GM18868 (cell line): ENCODE results near the gene SERTAD2.

ENCODE experiments used
- ATAC-seq: cut with Tn5 transposase; IDR thresholded peaks from one replicate; pipeline ENCODE4 v1.9.1; 2021; ENCODE audit warnings: mild to moderate bottlenecking, moderate library complexity; ENCODE audit not compliant: unreplicated experiment

The SERTAD2 gene

GRCh38 chr2:64675860-64676259, 22.1 kb upstream of the SERTAD2 start:
- ATAC-seq, result peak; percentile 70

- no peak for ATAC-seq
These were observed 19.0 kb upstream of the SERTAD2 start for GRCh38 chr2:64672708-64673107.

GRCh38 chr2:64670047-64670446, 16.3 kb upstream of the SERTAD2 start:
- ATAC-seq, result no peak

GRCh38 chr2:64669288-64669687, 15.6 kb upstream of the SERTAD2 start:
- ATAC-seq, result no peak

- no peak for ATAC-seq
These were observed 14.8 kb upstream of the SERTAD2 start for GRCh38 chr2:64668542-64668941.

GRCh38 chr2:64667535-64667934, 13.8 kb upstream of the SERTAD2 start:
- peak; percentile 31 for ATAC-seq

- ATAC-seq, result peak; percentile 77
These were observed 13.2 kb upstream of the SERTAD2 start for GRCh38 chr2:64666810-64667438.

GRCh38 chr2:64665709-64666108, 12.0 kb upstream of the SERTAD2 start:
- ATAC-seq, result no peak

GRCh38 chr2:64663402-64663801, 9.7 kb upstream of the SERTAD2 start:
- ATAC-seq, result no peak

GRCh38 chr2:64661741-64662169, 8.0 kb upstream of the SERTAD2 start:
- peak; percentile 50 for ATAC-seq

- no peak for ATAC-seq
These were observed 5.5 kb upstream of the SERTAD2 start for GRCh38 chr2:64659252-64659651.

GRCh38 chr2:64658269-64658668, 4.6 kb upstream of the SERTAD2 start:
- ATAC-seq, result no peak

GRCh38 chr2:64657411-64657810, 3.7 kb upstream of the SERTAD2 start:
- ATAC-seq, result no peak

- ATAC-seq, result no peak
These were observed 2.7 kb upstream of the SERTAD2 start for GRCh38 chr2:64656379-64656778.

- no peak for ATAC-seq
These were observed 2.2 kb upstream of the SERTAD2 start for GRCh38 chr2:64655873-64656272.

- ATAC-seq, result no peak
These were observed 1.4 kb upstream of the SERTAD2 start for GRCh38 chr2:64655018-64655664.

GRCh38 chr2:64654063-64654811, 524 bp upstream of the SERTAD2 start:
- peak; percentile 39 for ATAC-seq

GRCh38 chr2:64652231-64653108, 1.2 kb downstream of the SERTAD2 start:
- no peak for ATAC-seq

- ATAC-seq, result no peak
These were observed 2.1 kb downstream of the SERTAD2 start for GRCh38 chr2:64651590-64651989.

- no peak for ATAC-seq
These were observed 2.9 kb downstream of the SERTAD2 start for GRCh38 chr2:64650722-64651338.

- ATAC-seq, result no peak
These were observed 3.4 kb downstream of the SERTAD2 start for GRCh38 chr2:64650296-64650695.
